Muscle of leg (tissue), 11 donors: ENCODE measurements around the gene FCHSD2. TPM values are rescaled to one million over a fixed set of nuclear protein-coding genes. Genes with fewer than 3 reads are reported as not detected.

Experiments used
- DNase-seq: peaks from one replicate; pipeline ENCODE4 v3.0.0; 2013
- H3K27ac ChIP-seq: one replicate; pipeline ENCODE4 v1.5.1; 2013; ENCODE audit warnings: mild to moderate bottlenecking, low read length, control low read depth
- H3K27me3 ChIP-seq: one replicate; pipeline ENCODE4 v1.6.1; 2013; ENCODE audit warnings: low read length; ENCODE audit not compliant: control insufficient read depth, insufficient read depth
- H3K36me3 ChIP-seq: one replicate; pipeline ENCODE4 v1.6.1; 2013; ENCODE audit warnings: low read length; ENCODE audit not compliant: control insufficient read depth, insufficient read depth
- H3K4me1 ChIP-seq: one replicate; pipeline ENCODE4 v1.6.1; 2013; ENCODE audit warnings: low read length; ENCODE audit not compliant: control insufficient read depth, insufficient read depth
- H3K4me3 ChIP-seq: one replicate; pipeline ENCODE4 v1.5.1; 2013; ENCODE audit warnings: low read length, control low read depth
- H3K9me3 ChIP-seq: replicated peaks from 2 replicates; pipeline ENCODE4 v1.6.1; 2013; ENCODE audit warnings: low read depth, low read length; ENCODE audit not compliant: control insufficient read depth
- WGBS: methylation state at CpG from one replicate; pipeline ENCODE4 v1.1.5; 2013; ENCODE audit warnings: missing lambda C conversion rate; ENCODE audit not compliant: insufficient coverage; 5-methylcytosine and 5-hydroxymethylcytosine counted together
- polyA plus RNA-seq, 8 donors: library from polyadenylated mRNA; unstranded; fragments of 120-200 nt; gene quantifications; one replicate each; pipeline versions ENCODE4 v1.2.1 to v1.2.3, GENCODE V29; 2013; ENCODE audit warnings: inconsistent platforms in 1 of 8, low replicate concordance in 1 of 8; ENCODE audit not compliant: insufficient read length in 8 of 8, insufficient read depth in 1 of 8
- total RNA-seq: library from RNA; stranded (reverse); fragments of 120-200 nt; gene quantifications from one replicate; pipeline ENCODE4 v1.2.4, GENCODE V29; 2013

Gene FCHSD2
- total and polyA plus RNA-seq, 9 donors: 13.7 to 29.3 (median 24.2) TPM

- peaks cover 6% of the 10 kb centered on the region for H3K36me3 ChIP-seq
- WGBS: no CpG with 5 or more reads among the region's 2 CpGs
Observed at GRCh38 chr11:72958791-72959190, 183.3 kb downstream of the FCHSD2 start.

DNA sequence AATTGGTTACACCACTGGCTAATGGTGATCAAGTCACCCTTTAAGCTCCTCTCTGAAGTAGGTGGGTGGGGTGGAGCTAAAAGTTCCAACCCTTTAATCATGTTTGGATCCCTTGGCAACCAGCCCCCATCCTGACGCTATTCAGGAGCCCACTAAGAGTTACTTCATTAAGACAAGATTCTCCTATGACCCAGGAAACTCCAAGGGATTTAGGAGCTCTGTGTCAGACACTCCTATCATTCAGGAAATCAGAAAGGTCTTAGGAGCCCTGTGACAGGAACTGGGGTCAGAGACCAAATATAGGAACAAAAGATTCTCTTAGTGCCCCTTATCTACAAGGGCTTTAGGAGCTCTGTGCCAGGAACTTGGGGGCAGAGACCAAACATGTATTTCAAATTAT, 186.7 kb downstream of the FCHSD2 start:
- H3K27me3 ChIP-seq: no peaks in the 10 kb centered on the region
- no CpG with 5 or more reads among the region's 1 CpG for WGBS
- H3K36me3 ChIP-seq: peaks cover 2% of the 10 kb centered on the region
- H3K4me1 ChIP-seq: no peaks in the 10 kb centered on the region
- no peak overlapping the region for H3K4me3 ChIP-seq
- H3K9me3 ChIP-seq: no peaks in the 10 kb centered on the region
- no peak for DNase-seq
- no peak overlapping the region for H3K27ac ChIP-seq

More at GRCh38 chr11:72958791-72959190, 183.3 kb downstream of the FCHSD2 start:
- H3K4me1 ChIP-seq: no peaks in the 10 kb centered on the region
- no peaks in the 10 kb centered on the region for H3K27me3 ChIP-seq
- H3K4me3 ChIP-seq: no peak overlapping the region
- DNase-seq: no peak
- no peak overlapping the region for H3K27ac ChIP-seq
- no peaks in the 10 kb centered on the region for H3K9me3 ChIP-seq

- no peak overlapping the region for H3K4me3 ChIP-seq
- no peak overlapping the region for H3K27ac ChIP-seq
- H3K27me3 ChIP-seq: no peaks in the 10 kb centered on the region
- no peaks in the 10 kb centered on the region for H3K9me3 ChIP-seq
- 50% methylated on average over 1 of the region's 3 CpGs for WGBS
- H3K4me1 ChIP-seq: no peaks in the 10 kb centered on the region
- peaks cover 2% of the 10 kb centered on the region for H3K36me3 ChIP-seq
- no peak for DNase-seq
Observed at GRCh38 chr11:72954860-72955259, 187.3 kb downstream of the FCHSD2 start.

- WGBS: 92% methylated on average over 2 of the region's 2 CpGs
- Histone ChIP-seq H3K36me3 (peaks cover 2% of the 10 kb centered on the region), H3K4me1 (no peaks in the 10 kb centered on the region), H3K27me3 (no peaks in the 10 kb centered on the region), H3K27ac (no peak overlapping the region), H3K4me3 (no peak overlapping the region), H3K9me3 (no peaks in the 10 kb centered on the region)
- no peak for DNase-seq
Observed at GRCh38 chr11:72953637-72954036, 188.5 kb downstream of the FCHSD2 start.

DNA sequence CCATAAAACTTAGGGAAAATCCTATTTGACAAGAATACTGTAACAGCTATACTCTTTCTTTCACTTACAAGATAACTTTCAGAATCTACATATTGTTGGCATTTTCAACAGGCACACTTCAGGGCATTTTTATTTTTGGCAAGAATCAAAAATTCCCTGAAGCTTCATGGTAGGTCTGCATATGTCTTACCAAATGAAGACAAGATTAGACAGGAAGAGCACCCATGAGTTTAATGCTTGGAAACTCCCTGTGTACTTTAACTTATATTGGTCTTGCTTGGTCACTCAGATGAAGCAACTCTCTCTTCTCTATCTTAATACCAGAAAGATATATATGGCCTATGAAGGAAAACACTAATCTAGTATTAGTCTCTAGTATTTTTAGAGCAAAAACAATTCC, 190.2 kb downstream of the FCHSD2 start:
- no peak for DNase-seq
- Histone ChIP-seq H3K4me3 (no peak overlapping the region), H3K9me3 (no peaks in the 10 kb centered on the region), H3K27ac (no peak overlapping the region), H3K4me1 (no peaks in the 10 kb centered on the region), H3K36me3 (peaks cover 2% of the 10 kb centered on the region), H3K27me3 (no peaks in the 10 kb centered on the region)

- H3K27ac ChIP-seq: no peak overlapping the region
- H3K4me1 ChIP-seq: no peaks in the 10 kb centered on the region
- WGBS: no CpG with 5 or more reads among the region's 4 CpGs
- H3K36me3 ChIP-seq: no peaks in the 10 kb centered on the region
- no peak overlapping the region for H3K4me3 ChIP-seq
- no peaks in the 10 kb centered on the region for H3K27me3 ChIP-seq
- no peaks in the 10 kb centered on the region for H3K9me3 ChIP-seq
- no peak for DNase-seq
Observed at GRCh38 chr11:72951193-72951592, 190.9 kb downstream of the FCHSD2 start.

GRCh38 chr11:72950685-72951084, 191.4 kb downstream of the FCHSD2 start:
- 83% methylated on average over 2 of the region's 3 CpGs for WGBS
- Histone ChIP-seq H3K9me3 (no peaks in the 10 kb centered on the region), H3K36me3 (no peaks in the 10 kb centered on the region), H3K27me3 (no peaks in the 10 kb centered on the region), H3K4me1 (no peaks in the 10 kb centered on the region), H3K4me3 (no peak overlapping the region), H3K27ac (no peak overlapping the region)
- DNase-seq: no peak

DNA sequence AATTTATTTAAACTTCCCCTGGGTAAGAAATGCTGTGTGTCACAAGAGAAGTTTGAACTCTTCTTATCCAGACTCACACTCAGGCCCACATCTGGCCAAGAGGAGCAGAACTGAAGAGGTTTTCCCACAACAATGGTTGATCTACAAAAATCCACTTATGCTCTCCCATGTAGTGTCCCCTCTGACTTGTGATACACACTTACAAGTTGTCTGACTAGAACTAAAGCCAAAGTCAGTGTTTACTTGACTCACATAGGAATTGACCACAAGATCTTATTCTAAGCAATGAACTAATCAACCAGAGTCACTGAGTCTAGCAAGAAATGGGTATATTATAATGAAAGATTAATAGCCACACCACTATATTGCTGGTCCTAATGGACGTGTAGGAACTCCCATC, 194.9 kb downstream of the FCHSD2 start:
- DNase-seq: no peak
- WGBS: no CpG with 5 or more reads among the region's 1 CpG
- no peaks in the 10 kb centered on the region for H3K9me3 ChIP-seq
- H3K4me3 ChIP-seq: no peak overlapping the region
- H3K27ac ChIP-seq: no peak overlapping the region
- H3K36me3 ChIP-seq: no peaks in the 10 kb centered on the region
- no peaks in the 10 kb centered on the region for H3K27me3 ChIP-seq
- H3K4me1 ChIP-seq: no peaks in the 10 kb centered on the region

- no peak for DNase-seq
- Histone ChIP-seq H3K4me3 (no peak overlapping the region), H3K4me1 (no peaks in the 10 kb centered on the region), H3K27ac (no peak overlapping the region), H3K36me3 (no peaks in the 10 kb centered on the region), H3K9me3 (no peaks in the 10 kb centered on the region), H3K27me3 (no peaks in the 10 kb centered on the region)
- WGBS: no CpG with 5 or more reads among the region's 1 CpG
Observed at GRCh38 chr11:72943664-72944063, 198.5 kb downstream of the FCHSD2 start.

DNA sequence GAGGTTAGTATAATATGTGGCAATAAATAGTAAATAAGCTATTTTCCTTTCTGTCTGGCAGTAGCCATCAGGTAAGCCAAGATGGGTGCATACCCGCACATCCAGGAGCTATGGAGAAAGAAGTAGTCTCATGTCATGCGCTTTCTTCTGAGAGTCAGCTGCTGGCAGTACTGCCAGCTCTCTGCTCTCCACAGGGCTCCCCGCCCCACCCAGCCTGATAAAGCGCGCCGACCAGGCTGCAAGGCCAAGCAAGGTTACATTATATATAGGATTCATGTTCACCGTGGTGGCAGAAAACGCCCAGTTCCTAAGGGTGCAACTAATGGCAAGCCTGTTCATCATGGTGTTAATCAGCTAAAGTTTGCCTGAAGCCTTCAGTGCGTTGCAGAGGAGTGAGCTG, 201.7 kb downstream of the FCHSD2 start:
- Histone ChIP-seq H3K36me3 (no peaks in the 10 kb centered on the region), H3K27me3 (no peaks in the 10 kb centered on the region), H3K9me3 (no peaks in the 10 kb centered on the region), H3K27ac (no peak overlapping the region), H3K4me1 (no peaks in the 10 kb centered on the region), H3K4me3 (no peak overlapping the region)
- WGBS: 85% methylated on average over 4 of the region's 9 CpGs
- no peak for DNase-seq

GRCh38 chr11:72939031-72939430, 203.1 kb downstream of the FCHSD2 start:
- WGBS: no CpG with 5 or more reads among the region's 2 CpGs
- Histone ChIP-seq H3K9me3 (no peaks in the 10 kb centered on the region), H3K4me1 (no peaks in the 10 kb centered on the region), H3K4me3 (no peak overlapping the region), H3K36me3 (no peaks in the 10 kb centered on the region), H3K27ac (no peak overlapping the region), H3K27me3 (no peaks in the 10 kb centered on the region)
- DNase-seq: peak; percentile 70
